ENCODE results near the gene TUT4.

DNA sequence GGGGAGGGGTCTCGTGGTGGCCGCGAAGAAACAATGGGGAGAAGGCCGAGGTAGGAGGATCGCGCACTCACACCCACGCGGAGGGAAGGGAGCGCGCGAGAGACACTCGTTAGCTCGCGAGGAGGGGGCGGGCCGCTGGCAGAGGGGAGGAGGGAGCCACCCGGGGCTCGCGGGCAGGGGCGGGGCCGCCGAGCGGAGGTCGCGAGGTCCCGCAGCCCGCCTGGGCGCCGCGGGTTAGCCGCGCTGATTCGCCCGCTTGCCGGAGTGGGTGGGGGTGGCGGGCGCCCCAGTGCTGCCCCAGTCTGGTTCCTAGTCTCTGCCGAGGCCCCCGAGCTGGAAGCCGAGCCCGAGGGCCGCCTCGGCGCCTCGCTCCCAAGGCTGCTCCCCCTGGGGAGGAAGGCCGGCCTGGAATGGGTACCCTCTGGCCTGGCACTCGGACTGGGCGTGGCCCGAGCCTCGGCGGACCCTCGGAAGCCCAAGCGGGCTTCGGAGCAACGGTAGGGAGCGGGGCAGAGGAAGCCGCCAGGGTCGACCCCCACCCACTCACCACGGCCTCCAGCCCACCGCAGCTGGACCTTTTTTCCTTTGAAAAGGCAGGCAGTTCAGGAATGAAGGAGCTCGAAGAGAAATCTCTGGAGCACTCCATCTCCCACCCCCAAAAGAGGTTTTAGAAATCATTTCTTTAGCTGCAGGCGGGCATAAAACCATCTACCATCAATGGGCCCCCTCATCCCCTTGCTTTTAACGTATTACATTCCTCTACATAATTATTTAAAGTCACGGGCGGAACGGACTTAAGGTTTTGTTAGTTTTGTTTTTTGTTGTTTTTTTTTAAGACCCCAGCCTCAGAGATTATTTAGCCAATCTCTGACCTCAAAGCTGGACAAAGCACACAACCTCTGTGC, 722 bp upstream of the TUT4 start:
- TF ChIP-seq CTCF (IDR thresholded peaks at IDR 0.05; ENCODE audit: low read depth, low read length), result no peak
- TF ChIP-seq EZH2phosphoT487 (IDR thresholded peaks at IDR 0.05; ENCODE audit: low read depth), result no peak

All from OCI-LY3 (cell line).